NCI-H345 (cell line): Measurements from ENCODE around the gene STX8.
"Not testable (repeated sequence)": the region's sequence is repeated elsewhere in the genome, so short reads cannot be mapped to it uniquely, and the experiment has no call there.

ENCODE experiments used
- DNase-seq: peaks from one replicate; lab custom pipeline; 2025; lab: John Stamatoyannopoulos, UW

Gene STX8

GRCh38 chr17:9509236-9509816 is 66.3 kb downstream of the STX8 start:
- no peak for DNase-seq

GRCh38 chr17:9499041-9499440 is 76.6 kb downstream of the STX8 start:
- no peak for DNase-seq

- no peak for DNase-seq
These were observed 77.1 kb downstream of the STX8 start for GRCh38 chr17:9498490-9498889.

- no peak for DNase-seq
These were observed 87.1 kb downstream of the STX8 start for GRCh38 chr17:9488556-9488955.

- DNase-seq: no peak
These were observed 88.2 kb downstream of the STX8 start for GRCh38 chr17:9487406-9487805.

- DNase-seq: no peak
These were observed 90.8 kb downstream of the STX8 start for GRCh38 chr17:9484789-9485188.

- DNase-seq: peak; percentile 12
These were observed 95.7 kb downstream of the STX8 start for GRCh38 chr17:9479964-9480363.

- no peak for DNase-seq
These were observed 96.7 kb downstream of the STX8 start for GRCh38 chr17:9478889-9479288.

- DNase-seq: no peak
These were observed 100.4 kb downstream of the STX8 start for GRCh38 chr17:9475101-9475658.

GRCh38 chr17:9473711-9474110 is 101.9 kb downstream of the STX8 start:
- no peak for DNase-seq

- no peak for DNase-seq
These were observed 103.1 kb downstream of the STX8 start for GRCh38 chr17:9472541-9472940.

GRCh38 chr17:9472094-9472493 is 103.5 kb downstream of the STX8 start:
- DNase-seq: no peak

GRCh38 chr17:9470171-9470570 is 105.4 kb downstream of the STX8 start:
- DNase-seq: no peak

GRCh38 chr17:9468937-9469336 is 106.7 kb downstream of the STX8 start:
- no peak for DNase-seq

- no peak for DNase-seq
These were observed 107.1 kb downstream of the STX8 start for GRCh38 chr17:9468532-9468931.

GRCh38 chr17:9467518-9467917 is 108.1 kb downstream of the STX8 start:
- DNase-seq: no peak

GRCh38 chr17:9465210-9465921 is 110.3 kb downstream of the STX8 start:
- DNase-seq: no peak

- DNase-seq: no peak
These were observed 118.6 kb downstream of the STX8 start for GRCh38 chr17:9457005-9457404.

GRCh38 chr17:9456330-9456729 is 119.3 kb downstream of the STX8 start:
- no peak for DNase-seq

- no peak for DNase-seq
These were observed 123.7 kb downstream of the STX8 start for GRCh38 chr17:9451934-9452333.

GRCh38 chr17:9447298-9447697 is 128.3 kb downstream of the STX8 start:
- not testable (repeated sequence) for DNase-seq

- no peak for DNase-seq
These were observed 129.1 kb downstream of the STX8 start for GRCh38 chr17:9446528-9446927.

- DNase-seq: no peak
These were observed 130.2 kb downstream of the STX8 start for GRCh38 chr17:9445424-9445823.

GRCh38 chr17:9444687-9445086 is 130.9 kb downstream of the STX8 start:
- DNase-seq: no peak
